ENCODE results near the gene STAT5B.

Gene STAT5B

DNA sequence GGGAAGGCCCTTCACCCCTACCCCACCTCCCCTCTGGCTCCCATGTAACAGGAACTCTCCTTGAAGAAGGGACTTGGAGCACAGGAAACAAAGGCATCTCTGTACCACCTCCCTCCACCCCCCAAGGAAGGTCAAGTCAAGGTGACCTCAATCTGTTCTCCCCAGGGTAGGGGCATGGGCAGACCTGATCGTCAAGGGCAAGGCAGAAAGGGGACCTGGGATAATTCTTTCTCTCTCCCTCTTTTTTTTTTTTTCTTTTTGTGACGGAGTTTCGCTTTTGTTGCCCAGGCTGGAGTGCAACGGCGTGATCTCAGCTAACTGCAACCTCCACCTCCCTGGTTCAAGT, 7.8 kb upstream of the STAT5B start:
- no peak for DNase-seq

DNA sequence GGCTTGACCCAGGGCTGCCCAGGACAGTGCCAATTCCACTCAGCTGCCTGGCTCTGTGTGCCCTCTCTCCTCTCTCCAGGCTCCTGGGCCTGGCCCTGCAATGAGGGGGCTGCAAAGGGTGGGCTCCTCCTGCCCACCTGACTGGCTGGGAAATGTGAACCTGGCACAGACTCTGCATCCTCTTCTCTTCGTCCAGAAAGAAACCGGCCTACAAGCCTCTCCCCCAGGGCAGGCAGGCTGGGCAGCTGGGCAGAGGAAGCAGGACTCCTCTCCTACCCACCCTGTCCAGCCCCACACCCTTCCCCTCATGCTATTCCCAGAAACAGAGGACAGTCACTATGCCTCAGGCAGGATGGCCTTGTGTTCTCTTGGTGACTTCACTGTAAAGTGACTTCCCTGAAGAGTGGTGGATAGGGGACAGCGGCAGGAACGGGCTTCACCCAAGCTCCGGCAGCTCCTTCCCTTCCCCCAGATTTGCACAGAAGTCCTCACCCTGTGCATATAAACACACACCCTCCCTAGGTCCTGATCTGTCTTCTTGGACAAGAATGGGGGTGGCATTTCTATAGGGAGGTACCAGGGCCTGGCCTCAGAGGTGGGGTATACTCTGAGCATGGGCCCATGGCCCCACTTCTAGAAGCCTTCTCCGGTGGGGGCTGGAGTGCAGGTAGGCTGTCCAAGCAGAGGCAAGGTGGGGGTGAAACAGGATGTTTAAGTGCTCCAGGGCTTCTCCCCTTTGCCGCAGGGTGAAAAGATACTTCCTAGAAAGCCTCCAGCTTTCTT, 7.2 kb upstream of the STAT5B start:
- DNase-seq, result no peak

DNA sequence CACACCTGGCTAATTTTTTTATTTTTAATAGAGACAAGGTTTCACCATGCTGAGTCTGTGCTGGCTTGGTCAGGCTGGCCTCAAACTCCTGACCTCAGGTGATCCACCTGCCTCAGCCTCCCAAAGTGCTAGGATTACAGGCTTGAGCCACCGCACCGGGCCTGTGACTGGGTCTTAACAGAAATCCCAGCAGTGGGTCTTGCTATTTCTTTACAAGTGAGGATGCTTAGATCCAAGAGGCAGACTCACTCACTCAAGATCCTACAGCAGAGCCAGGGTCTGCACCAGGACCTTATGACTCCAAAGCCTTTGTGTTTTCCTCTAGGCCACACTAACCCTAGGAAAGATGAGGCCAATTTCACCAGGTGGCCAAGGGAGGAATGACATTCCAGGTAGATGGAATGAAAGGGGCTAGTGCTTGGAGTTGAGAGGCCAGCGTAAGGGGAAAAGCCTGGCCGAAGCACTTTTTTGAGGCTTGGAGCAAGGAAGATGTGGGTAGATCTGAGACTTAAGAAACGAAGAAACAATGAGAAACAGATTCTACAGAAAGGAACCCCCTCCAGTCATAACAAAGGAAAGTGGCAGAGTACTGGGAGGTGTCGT, 6.4 kb upstream of the STAT5B start:
- DNase-seq, result no peak

DNA sequence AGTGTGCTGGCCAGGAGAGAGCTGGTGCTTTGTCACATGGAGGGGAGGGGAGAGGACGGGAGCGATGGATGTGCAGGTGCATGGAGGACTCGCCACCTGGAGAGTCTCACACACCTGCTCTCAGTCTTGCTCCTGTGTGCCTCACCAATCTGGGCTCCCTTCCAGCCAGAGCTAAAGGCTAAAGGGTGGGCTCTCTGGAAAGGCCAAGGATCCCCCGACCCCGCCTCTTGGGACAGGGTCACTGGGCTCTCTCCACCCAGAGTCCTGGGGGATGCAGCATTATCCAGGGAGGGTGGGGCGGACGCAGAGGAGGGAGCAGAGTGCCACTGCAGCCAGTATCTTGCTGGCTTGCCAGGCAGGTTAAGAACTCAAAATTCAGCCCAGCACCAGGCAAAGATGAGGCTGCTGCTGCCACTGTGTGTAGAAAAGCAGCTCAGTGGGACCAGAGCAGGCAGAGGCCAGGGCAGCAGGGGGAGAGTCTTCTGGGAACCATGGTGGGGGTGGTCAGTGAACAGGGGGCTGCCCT, 5.4 kb upstream of the STAT5B start:
- DNase-seq, result no peak

DNA sequence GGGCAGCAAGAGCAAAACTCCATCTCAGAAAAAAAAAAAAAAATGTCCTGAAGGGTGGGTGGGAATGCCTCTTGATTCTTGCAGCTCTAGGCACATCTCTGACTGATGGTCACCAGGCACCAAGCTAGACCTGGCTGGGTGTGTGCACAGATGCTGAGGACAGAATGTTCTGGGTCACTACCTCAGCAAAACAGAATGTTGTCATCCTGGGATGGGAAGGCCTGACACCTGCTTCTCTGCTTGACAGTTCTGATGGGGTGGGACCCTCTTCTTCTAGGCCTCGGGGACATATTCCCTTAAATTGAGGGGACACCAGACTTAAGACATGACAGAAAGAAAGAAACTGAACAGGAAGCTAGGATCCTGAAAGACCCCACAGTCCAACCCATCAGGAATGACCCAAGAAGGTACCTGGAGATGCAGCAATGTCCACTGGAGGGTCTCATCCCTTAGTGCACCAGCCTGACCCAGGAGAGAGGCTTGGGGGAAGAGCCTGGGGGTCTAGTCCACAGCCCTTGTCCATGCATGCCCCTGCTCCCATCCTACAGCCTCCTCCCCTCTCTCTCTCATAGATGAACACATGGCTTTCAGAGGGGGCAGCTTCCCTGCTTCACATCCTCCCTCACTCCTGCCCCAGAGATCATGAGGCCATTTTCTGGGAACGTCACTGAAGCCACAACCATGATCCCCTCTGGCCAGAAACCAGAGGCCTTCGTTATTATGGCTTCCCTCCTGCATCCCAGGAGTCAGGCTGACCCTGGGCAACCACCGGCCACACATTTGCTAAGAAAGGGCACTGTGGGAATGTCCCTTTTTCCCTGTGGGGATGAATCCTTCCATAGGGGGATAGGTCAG, 3.8 kb upstream of the STAT5B start:
- no peak for DNase-seq

DNA sequence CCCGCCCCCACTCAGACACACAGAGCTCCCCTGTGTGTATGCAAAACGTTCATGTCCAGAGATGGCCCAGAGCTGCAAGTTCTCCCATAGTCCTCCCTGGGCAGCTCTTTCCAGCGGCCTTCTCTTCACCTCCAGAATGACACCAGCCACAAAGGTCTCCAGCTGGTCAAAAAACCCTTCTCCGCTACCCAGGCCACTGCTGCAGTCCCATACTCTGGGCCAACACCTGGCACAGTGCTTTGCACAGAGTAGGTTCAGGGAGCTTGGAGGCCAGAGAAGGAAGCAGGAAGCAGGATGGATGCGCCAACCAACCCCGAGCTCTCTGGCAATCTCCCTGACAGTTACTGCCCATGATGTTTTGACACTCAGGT, 1.1 kb upstream of the STAT5B start:
- DNase-seq, result no peak

DNA sequence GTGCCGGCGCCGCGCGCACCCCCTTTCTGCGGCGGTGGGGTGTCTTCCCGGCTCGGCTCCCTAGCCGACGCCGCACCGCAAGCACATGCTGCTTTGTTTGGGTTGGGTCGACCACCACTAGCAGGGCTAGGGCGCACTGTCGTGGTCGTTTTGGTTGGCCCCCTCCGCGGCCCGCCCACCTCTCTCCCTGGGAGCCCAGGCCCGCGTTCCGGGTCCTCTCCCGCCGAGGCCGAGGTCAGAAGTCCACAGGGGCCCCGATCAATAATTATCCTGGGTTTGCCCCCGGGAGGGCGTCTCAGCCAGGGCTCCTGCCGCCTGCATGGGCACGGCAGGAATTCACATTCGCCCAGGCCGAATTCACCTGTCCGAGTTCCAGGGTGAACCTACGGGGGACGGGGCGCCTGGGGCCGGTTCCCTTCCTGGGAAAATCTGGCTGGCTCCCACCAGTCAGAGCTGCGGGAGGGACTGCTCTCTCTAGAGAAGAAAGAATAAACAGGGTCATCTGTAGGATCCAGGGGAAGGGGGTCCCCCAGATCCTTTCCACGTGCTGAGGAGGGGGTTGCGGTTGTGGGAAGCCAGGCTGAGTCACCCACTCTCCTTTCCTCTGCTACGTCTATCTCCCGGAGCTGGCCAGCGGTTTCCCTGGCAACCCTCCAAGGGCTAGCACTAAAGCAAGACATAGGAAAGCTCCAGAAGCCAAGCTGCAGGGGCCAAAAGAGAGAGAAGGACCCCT, 584 bp upstream of the STAT5B start:
- DNase-seq, result peak; percentile 62

DNA sequence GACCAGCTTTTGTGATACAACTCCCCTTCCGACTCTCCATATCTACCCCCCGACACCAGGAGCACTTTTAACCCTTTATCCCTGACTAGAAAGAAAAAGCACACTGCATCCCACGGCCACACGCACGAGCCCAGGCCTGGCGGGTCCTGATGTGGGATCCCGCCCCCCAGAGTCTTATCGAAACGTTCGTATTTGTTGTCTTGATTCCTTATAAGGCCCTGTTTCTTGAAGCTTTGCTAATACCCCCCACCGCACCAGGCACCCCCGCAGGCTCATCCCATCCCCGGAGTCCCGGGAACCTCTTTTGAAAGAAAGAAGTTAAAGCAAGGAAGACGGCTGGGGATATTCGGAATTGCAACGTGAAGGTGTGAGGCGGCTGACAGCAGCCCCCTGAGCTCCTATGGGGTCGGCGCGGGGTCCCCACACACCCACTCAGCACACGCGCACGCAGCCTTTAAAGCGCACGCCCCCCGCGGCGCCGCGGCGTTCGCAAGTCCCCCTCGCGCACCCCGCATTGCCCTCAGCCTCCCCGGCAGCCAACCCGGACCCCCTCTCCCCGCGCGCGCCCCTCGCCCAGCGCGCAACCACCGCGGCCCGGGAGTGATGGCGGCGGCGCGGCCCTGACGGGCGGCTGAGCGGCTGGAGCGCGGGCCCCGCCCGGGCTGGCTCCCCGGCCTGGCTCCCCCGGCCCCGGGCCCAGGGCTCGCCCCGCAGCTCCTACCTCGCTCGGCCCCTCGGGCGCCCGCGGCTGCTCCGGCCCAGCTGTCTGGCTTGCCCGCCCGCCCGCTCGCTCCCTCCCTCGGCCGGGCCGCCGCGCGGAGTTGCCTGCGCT, 448 bp downstream of the STAT5B start:
- no peak for DNase-seq

DNA sequence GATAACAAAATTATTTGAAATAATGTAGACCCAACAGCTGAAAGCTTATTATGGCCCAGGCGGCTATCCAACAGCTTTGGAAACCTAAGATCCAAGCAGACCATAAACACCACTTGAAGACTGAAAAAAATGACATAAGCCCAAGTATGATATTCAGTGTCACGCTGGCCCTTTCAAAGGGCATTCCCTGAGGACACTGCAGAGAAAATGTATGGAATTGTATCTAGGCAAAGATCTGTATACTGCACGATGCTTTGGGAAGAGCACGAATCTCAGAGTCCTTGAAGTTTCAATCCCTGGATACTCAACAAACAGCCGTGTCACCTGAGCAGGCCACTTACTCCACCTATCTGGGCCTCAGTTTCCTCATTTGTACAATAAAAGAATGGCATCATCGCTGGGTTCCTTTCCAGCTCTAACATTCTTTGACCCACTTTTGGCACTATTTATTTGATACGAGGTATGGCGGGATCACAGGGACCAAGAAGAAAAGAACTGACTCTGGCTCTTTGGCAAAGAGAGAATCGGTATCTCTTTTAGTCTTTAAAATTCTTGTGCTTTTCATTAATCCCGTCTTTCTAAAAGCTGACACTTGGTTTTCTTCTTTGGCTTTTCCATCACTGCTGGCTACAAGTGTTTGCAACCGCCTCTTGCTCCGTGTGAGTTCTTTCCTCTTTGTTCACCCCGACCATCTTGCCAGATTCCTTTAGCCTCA, 1.2 kb downstream of the STAT5B start:
- DNase-seq, result no peak

DNA sequence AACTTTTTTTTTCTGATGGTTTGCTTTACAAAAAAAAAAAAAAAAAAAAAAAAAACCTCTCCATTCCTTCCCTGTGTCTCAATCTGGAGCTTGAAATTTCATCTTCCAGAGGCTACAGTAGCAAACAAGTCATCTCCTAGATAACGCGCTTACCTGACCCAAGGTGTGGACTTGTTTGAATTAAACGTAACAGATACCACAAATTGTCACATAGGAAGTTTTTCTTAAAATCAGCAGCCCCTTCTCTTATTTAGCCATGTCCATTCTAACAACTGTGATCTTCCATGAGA, 2.0 kb downstream of the STAT5B start:
- DNase-seq, result no peak

DNA sequence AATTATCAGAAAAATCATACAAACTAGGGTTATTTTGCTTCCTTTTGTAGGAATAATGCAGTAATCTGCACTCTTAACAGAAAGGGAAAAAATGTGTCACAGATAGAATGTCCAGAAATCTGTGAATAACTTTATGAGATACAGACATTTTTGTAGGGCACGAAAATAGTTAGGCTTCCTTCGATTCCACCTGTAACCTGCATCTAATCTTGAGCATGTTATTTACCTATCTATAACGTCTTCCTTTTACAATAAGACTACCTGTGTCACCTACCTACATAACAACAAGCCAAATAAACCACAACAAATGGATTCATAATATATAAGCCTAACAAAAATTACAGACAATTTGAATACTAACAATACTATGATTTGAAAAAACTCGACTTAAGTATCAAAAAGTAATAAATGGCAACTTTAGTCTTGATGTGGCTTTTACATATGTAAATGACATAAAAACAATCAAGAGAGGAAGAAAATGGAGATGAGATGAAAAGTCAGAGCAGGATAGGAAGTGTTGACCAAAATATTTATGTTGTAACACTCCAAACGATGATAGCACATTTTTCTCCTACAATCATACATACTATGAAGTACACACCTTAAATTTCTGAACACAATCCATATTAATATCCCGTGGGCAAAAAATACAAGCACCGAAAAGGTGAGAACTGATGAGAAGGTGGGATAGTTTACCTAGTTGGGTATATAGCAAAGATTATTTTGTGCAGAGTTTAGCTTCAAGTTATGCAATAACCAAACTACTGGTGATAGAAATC, 2.5 kb downstream of the STAT5B start:
- DNase-seq, result no peak

DNA sequence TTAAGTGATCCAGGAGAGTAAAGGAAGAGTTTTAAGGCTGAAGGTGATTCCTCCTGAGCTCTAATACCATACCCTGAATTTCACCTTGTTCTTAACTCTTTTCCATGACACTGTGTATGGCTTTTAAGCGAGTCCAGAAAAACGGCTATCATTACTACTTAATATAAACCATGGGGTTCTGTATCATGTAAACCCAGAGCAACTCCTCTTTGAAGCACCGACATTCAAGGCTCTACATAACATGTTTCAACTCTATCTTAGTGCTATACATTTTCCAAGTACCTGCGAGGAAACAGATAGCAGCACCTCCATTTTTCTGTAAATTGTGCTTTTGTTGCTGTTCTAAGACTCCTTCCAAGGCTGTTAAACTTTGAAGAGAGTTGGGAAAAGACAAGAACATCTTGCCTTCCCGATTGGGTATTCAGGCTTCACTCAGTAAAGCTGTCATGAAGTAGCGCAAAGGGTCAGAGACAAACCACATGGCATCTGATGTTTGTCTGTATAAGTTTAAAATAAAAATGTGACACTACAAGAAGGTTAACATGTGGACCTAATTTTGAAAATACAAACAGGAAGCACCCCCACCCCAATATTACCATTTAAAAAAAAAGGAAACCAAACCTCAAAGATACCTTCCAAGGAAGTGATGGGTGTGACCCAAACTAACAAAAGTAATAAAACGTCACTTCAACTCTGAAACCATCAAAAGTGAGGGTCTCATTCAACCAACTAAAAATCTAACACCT, 3.9 kb downstream of the STAT5B start:
- DNase-seq, result no peak

DNA sequence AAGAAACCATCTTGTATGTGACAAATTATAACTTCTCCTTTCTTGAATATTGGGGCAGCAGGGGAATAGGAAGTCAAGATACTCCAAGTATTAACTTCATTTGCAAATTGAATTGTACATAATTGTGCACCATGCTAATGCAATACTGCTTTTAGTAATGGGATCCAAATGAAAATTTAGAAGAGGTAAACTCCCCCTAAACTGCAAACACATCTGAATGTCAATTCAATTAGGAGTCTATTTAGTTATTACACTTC, 4.5 kb downstream of the STAT5B start:
- DNase-seq, result no peak

DNA sequence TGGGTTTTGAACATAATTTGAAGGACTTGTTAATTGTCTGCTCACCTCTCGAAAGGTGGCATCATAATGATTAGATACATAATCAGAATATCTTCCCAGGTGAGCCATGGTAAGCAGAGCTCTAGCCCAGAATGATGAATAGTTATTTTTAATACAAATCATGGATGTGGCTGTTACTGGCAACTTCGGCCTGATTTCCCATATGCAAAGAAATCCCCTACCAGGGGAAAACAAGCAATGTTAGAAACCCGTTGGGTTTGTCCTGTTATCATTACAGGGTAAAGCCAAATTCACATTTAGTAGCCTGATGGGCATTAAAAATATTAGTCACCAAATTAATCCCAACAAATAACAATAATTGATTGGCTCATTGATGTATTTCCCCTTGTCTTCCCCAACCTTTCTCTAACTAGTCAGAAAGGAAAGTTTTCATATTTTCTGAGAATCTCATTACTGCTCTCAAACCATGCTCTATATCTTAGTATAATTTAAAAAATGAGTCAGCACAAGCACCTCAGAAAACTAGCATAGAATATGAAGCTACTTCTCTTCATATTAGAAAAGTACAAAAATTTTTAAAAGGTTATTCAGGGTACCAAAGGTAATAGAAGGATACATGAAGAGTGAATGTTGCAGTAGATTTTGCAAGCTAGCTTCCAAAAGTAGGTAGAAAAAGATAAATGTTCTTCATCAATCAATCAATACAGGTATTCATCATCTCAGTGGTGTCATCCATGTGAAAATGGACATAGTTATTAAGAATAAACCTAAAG, 5.0 kb downstream of the STAT5B start:
- DNase-seq, result no peak

DNA sequence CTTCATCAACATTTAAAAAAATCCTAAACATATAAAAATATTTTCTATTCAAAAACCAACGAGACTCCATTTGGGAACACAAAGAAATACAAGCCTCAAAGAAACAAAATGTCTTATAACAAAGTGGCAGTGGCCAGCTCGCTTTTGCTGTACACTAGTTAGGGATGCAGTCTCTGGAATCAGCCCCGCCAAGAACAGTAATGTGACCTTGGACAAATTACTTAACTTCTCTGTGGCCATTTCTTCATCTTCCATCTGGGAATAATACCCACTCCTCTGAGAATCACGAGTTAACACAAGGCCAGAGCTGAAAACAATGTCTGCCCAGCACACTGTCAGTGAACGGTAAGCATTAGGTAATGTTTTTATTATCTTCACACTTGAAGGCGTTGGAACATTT, 5.6 kb downstream of the STAT5B start:
- no peak for DNase-seq

DNA sequence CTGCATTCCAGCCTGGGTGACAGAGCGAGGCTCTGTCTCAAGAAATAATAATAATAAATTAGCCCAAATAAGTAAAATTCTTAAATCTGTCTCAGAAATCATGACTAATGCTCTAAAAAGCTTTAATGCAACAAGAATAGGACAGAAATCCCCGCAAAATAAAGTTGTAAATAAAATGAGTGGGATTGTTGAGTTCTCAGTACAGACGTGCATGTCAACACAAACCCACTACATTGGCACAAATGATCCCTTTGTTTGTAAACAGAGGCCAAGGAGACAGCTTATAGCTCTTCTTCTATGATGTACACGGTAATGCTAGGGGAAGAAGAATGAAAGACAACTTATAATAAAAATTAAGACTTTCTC, 6.0 kb downstream of the STAT5B start:
- no peak for DNase-seq

DNA sequence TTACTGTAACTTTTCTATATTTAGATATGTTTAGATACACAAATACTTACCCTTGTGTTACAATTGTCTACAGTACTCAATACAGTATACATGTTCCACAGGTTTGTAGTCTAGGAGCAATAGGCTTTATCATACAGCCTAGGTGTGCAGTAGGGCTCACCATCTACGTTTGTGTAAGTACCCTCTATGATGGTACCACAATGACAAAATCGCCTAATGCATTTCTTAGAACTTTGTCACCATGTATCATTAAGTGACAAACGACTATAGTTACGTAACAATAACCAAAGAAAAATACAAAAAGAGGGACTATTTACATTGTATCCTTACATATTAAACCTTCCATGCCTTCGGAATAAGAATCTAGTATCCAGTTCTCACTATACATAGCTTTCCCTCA, 8.0 kb downstream of the STAT5B start:
- no peak for DNase-seq

DNA sequence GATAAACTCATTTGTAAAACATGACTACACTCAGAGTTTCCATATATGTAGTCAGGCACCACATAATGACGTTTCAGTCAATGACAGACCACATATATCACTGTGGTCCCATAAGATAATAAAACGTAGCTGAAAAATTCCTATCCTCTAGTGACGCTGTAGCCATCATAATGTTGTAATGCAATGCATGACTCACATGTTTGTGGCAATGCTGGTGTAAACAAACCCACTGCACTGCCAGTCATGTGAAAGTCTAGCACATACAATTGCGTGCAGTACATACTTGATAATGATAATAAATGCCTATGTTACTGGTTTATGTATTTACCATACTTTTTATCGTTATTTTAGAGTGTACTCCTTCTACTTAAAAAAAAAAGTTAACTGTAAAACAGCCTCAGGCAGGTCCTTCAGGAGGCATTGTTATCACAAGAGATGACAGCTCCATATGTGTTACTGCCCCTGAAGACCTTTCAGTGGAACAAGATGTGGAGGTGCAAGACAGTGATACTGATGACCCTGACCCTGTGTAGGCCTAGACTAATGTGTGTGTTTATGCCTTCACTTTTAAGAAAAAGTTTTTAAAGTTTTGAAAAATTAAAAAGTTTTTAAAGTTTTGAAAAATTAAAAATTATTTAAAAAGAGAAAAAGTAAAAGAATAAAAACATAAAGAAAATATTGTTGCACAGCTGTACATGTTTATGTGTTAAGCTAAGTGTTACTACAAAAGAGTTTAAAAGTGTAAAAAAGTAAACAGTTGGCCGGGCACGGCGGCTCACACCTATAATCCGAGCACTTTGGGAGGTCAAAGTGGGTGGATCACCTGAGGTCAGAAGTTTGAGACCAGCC, 9.0 kb downstream of the STAT5B start:
- peak; percentile 57 for DNase-seq

DNA sequence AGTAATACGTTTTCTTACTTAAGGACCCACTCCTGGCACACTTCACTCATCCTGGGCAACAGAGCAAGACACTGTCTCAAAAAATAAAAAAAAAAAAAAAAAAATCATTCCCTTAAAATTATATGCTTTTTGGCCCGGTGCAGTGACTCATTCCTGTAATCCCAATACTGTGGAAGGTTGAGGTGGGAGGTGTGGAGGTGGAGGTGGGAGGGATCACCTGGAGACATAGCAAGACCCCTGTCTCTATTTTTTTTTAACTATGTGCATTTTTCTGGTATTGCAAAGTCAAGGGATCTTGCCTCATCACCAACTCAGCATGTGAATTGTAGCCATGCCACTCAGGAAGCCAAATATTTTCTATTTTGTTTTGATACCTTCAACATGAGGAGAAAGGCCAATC, 9.7 kb downstream of the STAT5B start:
- no peak for DNase-seq
